ENCODE measurements around the gene FMN1.
A peak's percentile ranks its signal among the peaks of the same experiment; 100 is the strongest.

The FMN1 gene

GRCh38 chr15:33242669-33243191 is 48.2 kb upstream of the FMN1 start:
- no peak for TF ChIP-seq TEAD4 (IDR thresholded peaks at IDR 0.05)
- peak; percentile 48 for TF ChIP-seq RAD21 (IDR thresholded peaks at IDR 0.05; ENCODE audit: low read depth)

GRCh38 chr15:33242165-33242564 is 47.7 kb upstream of the FMN1 start:
- TF ChIP-seq YY1 (IDR thresholded peaks at IDR 0.05; ENCODE audit: low read depth) = no peak
- TF ChIP-seq MAX (IDR thresholded peaks at IDR 0.05) = no peak
- no peak for TF ChIP-seq CEBPB (IDR thresholded peaks at IDR 0.05)
- TF ChIP-seq EP300 (IDR thresholded peaks at IDR 0.05; ENCODE audit: borderline replicate concordance) = no peak
- no peak for TF ChIP-seq REST (IDR thresholded peaks at IDR 0.05; ENCODE audit: low read depth)
- TF ChIP-seq FOXM1 (IDR thresholded peaks at IDR 0.05; ENCODE audit: borderline replicate concordance, low read depth) = no peak
- TF ChIP-seq EGR1 (IDR thresholded peaks at IDR 0.05) = no peak
- no peak for TF ChIP-seq ZBTB7A (IDR thresholded peaks at IDR 0.05; ENCODE audit: low read depth)
- no peak for TF ChIP-seq TCF12 (IDR thresholded peaks at IDR 0.05; ENCODE audit: low read depth)
- TF ChIP-seq NFIC (IDR thresholded peaks at IDR 0.05) = no peak
- TF ChIP-seq CREB1 (IDR thresholded peaks at IDR 0.05; ENCODE audit: low read depth) = no peak
- no peak for TF ChIP-seq TAF1 (IDR thresholded peaks at IDR 0.05; ENCODE audit: low read depth)
- no peak for TF ChIP-seq TEAD4 (IDR thresholded peaks at IDR 0.05)
- no peak for TF ChIP-seq USF1 (IDR thresholded peaks at IDR 0.05)
- no peak for TF ChIP-seq RAD21 (IDR thresholded peaks at IDR 0.05; ENCODE audit: low read depth)

GRCh38 chr15:33236841-33237509 is 42.5 kb upstream of the FMN1 start:
- TF ChIP-seq CEBPB (IDR thresholded peaks at IDR 0.05) (no peak), TEAD4 (IDR thresholded peaks at IDR 0.05) (no peak), MAX (IDR thresholded peaks at IDR 0.05) (no peak), FOXM1 (IDR thresholded peaks at IDR 0.05; ENCODE audit: borderline replicate concordance, low read depth) (no peak), NFIC (IDR thresholded peaks at IDR 0.05) (no peak), USF1 (IDR thresholded peaks at IDR 0.05) (no peak), ZBTB7A (IDR thresholded peaks at IDR 0.05; ENCODE audit: low read depth) (no peak), RAD21 (IDR thresholded peaks at IDR 0.05; ENCODE audit: low read depth) (no peak), YY1 (IDR thresholded peaks at IDR 0.05; ENCODE audit: low read depth) (no peak), EP300 (IDR thresholded peaks at IDR 0.05; ENCODE audit: borderline replicate concordance) (no peak), TCF12 (IDR thresholded peaks at IDR 0.05; ENCODE audit: low read depth) (no peak), CREB1 (IDR thresholded peaks at IDR 0.05; ENCODE audit: low read depth) (no peak)

- TF ChIP-seq ZBTB7A (IDR thresholded peaks at IDR 0.05; ENCODE audit: low read depth) (no peak), RAD21 (IDR thresholded peaks at IDR 0.05; ENCODE audit: low read depth) (peak; percentile 74), EGR1 (IDR thresholded peaks at IDR 0.05) (no peak)
These were observed 39.5 kb upstream of the FMN1 start for GRCh38 chr15:33234020-33234461.

GRCh38 chr15:33226559-33227181 is 32.2 kb upstream of the FMN1 start:
- TF ChIP-seq ZBTB7A (IDR thresholded peaks at IDR 0.05; ENCODE audit: low read depth) (no peak), RAD21 (IDR thresholded peaks at IDR 0.05; ENCODE audit: low read depth) (peak; percentile 42), TCF12 (IDR thresholded peaks at IDR 0.05; ENCODE audit: low read depth) (no peak), CREB1 (IDR thresholded peaks at IDR 0.05; ENCODE audit: low read depth) (no peak), CEBPB (IDR thresholded peaks at IDR 0.05) (no peak), MAX (IDR thresholded peaks at IDR 0.05) (no peak)

GRCh38 chr15:33218071-33218491 is 23.6 kb upstream of the FMN1 start:
- TF ChIP-seq NFIC (IDR thresholded peaks at IDR 0.05) = peak; percentile 55
- no peak for TF ChIP-seq YY1 (IDR thresholded peaks at IDR 0.05; ENCODE audit: low read depth)

GRCh38 chr15:33215941-33216872 is 21.7 kb upstream of the FMN1 start:
- no peak for TF ChIP-seq NFIC (IDR thresholded peaks at IDR 0.05)
- TF ChIP-seq RAD21 (IDR thresholded peaks at IDR 0.05; ENCODE audit: low read depth) = peak; percentile 51
- TF ChIP-seq YY1 (IDR thresholded peaks at IDR 0.05; ENCODE audit: low read depth) = no peak

Measured in Ishikawa (cell line).